ENCODE data around the gene TNC. TPM values are rescaled to one million over a fixed set of nuclear protein-coding genes. Genes with fewer than 3 reads are reported as not detected.

Gene TNC
- total RNA-seq, 2 donors from 2014 or later: 4.3 to 54.5 TPM

GRCh38 chr9:115107701-115108100 is 10.3 kb downstream of the TNC start:
- no peak for DNase-seq
- intact Hi-C loops (cut with DNase I): no loop called here
- ATAC-seq: no peak

- intact Hi-C loops (cut with DNase I): no loop called here
- ATAC-seq (no peak), DNase-seq (no peak)
Observed at GRCh38 chr9:115106642-115107041, 11.3 kb downstream of the TNC start.

GRCh38 chr9:115106001-115106400 is 12.0 kb downstream of the TNC start:
- no peak for DNase-seq
- intact Hi-C loops (cut with DNase I): no loop called here
- ATAC-seq: peak; percentile 38 to 55

GRCh38 chr9:115104908-115105307 is 13.0 kb downstream of the TNC start:
- intact Hi-C loops (cut with DNase I): no loop called here
- DNase-seq (no peak), ATAC-seq (no peak)

DNA sequence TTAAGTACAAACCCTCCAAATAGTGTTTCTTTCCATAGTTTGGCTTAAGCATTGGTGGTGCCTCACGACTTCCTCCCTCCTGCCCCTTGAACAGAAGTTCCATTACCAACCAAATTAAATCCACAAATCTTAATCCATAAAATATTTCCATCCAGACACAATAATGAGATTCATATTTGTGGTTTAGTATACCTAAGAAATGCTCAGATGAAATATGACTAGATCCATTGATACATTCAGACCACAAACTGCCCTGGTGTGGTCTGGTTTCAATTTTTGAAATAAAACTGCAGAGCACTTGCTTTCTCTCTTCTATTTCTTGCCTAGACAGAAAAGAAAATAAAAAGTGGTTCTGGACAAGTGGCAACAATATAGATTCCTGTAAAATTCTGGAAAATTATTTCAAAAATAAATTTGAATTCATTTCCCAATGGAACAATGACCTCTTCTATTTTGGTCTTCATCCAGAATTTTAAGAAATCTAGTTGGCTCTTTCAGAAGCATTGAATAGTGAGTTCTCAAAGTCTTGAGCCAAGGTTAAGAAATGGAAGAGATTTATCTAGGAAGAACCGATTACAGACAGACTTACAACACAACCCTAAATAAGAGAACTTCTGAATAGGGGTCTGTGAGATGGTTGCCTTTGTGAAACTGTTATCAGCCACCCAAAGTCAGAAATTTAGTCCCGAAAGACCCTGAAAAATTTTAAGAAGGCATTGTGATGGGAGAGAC is 14.0 kb downstream of the TNC start:
- intact Hi-C loops (cut with DNase I): no loop called here
- DNase-seq (no peak), ATAC-seq (no peak)

GRCh38 chr9:115099901-115100300 is 18.1 kb downstream of the TNC start:
- no peak for DNase-seq
- intact Hi-C loops (cut with DNase I): no loop called here
- peak in 1 of 2 donors; percentile 44 for ATAC-seq

- intact Hi-C loops (cut with DNase I): no loop called here
- DNase-seq (no peak), ATAC-seq (no peak)
Observed at GRCh38 chr9:115098226-115098965, 19.6 kb downstream of the TNC start.

DNA sequence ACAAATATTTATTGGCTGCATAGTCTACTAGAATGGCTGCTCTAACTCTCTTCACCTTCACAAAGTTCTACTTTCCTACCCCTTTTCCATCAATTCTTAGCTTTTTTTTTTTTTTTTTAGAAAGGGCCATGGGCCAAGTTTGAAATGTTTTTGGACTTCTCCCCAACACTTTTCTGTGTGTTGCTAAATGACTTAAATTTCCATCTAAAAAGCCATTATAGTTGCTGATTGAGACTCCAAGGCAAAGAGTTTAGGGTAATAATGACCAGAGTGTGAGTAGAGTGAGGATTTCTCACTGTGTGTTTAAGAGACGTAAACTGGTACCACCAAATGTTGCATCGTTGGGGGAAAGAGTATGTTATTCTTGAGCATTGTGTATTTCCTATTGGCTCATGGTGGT is 24.4 kb downstream of the TNC start:
- no peak for ATAC-seq
- intact Hi-C loops (cut with DNase I): no loop called here

GRCh38 chr9:115090486-115090885 is 27.5 kb downstream of the TNC start:
- intact Hi-C loops (cut with DNase I): no loop called here
- no peak for ATAC-seq
- no peak for DNase-seq

More for the DNA sequence above, 24.4 kb downstream of the TNC start:
- no peak for DNase-seq

- DNase-seq (no peak), ATAC-seq (peak in 1 of 2 donors; percentile 50)
- intact Hi-C loops (cut with DNase I): no loop called here
Observed at GRCh38 chr9:115088860-115089259, 29.1 kb downstream of the TNC start.

- intact Hi-C loops (cut with DNase I): no loop called here
- DNase-seq (no peak), ATAC-seq (no peak)
Observed at GRCh38 chr9:115086886-115087285, 31.1 kb downstream of the TNC start.

DNA sequence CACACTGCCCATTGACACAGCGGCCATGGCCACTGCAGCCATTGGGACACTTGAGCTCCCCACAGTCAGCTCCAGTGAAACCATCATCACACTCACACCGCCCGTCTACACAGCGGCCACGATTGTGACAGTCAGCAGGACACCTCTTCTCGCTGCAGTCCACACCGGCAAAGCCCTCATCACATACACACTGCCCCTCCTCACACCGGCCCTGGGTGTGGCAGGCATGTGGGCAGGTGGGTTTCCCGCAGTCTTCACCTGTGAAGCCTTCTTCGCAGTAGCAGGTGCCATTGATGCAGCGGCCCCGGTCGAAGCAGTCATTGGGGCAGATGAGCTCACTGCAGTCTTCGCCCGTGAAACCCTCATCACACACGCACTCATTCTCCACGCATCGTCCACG is 31.5 kb downstream of the TNC start:
- DNase-seq (no peak), ATAC-seq (no peak)
- intact Hi-C loops (cut with DNase I): no loop called here

DNA sequence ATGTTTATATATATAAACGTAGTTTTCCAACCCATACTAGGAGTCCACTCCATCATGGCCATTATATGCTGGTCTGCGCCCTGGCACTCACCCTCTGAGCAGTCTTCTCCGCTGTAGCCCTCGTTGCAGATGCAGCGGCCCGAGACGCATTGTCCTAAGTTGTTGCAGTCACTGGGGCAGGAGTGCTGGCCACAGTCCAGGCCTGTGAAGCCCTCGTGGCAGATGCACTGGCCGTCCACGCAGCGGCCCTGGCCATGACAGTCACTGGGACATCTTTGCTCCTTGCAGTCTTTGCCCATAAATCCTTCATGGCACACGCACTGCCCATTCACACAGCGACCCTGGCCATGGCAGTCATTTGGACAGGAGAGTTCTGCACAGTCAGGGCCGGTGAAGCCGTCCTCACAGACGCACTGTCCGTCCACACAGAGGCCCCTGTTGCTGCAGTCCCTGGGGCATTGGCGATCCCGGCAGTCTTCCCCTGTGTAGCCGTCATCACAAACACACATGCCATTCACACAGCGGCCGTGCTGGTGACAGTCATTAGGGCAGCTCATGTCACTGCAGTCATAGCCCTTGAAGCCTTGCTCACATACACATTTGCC is 32.1 kb downstream of the TNC start:
- intact Hi-C loops (cut with DNase I): no loop called here
- no peak for ATAC-seq
- DNase-seq: no peak

- DNase-seq (no peak), ATAC-seq (no peak)
- intact Hi-C loops (cut with DNase I): no loop called here
Observed at GRCh38 chr9:115084709-115085108, 33.2 kb downstream of the TNC start.

DNA sequence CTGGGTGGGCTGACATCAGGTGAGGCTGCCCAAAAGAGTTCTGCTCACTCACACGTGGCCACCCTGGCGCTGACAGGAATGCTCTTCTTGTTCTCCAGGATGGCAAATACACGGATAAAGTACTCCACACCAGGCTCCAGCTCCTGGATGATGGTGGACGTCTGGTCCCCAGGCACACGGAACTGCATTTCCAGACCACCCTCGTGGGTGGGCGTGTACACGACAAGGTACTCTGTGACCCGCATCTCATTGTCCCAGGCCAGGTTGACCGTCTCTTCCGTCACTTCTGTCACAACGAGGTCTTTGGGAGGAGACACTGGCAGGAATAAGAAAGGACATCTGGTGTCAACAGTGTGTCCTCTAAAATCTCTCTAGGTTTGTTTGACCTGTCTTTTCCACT is 33.8 kb downstream of the TNC start:
- ATAC-seq (no peak), DNase-seq (no peak)
- intact Hi-C loops (cut with DNase I): no loop called here

DNA sequence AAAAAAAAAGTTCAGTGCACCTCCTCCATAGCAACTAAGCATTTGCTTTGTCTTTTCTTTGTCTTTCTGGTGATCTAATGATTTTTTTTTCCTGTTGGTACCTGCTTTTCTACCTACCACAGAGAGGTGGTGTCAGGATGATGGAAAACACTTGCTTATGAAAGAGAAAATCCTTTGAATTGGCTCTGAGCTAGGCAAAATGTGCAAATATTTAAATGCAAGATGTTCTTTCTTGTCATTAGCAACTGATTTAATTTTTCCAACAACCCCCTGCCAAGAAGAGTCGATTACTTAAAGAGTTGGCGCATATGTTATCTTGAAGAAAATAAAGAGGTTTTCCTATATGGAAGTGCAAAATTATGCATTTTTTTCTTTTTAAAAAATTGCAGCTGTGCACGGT is 37.7 kb downstream of the TNC start:
- DNase-seq (no peak), ATAC-seq (no peak)
- intact Hi-C loops (cut with DNase I): no loop called here

DNA sequence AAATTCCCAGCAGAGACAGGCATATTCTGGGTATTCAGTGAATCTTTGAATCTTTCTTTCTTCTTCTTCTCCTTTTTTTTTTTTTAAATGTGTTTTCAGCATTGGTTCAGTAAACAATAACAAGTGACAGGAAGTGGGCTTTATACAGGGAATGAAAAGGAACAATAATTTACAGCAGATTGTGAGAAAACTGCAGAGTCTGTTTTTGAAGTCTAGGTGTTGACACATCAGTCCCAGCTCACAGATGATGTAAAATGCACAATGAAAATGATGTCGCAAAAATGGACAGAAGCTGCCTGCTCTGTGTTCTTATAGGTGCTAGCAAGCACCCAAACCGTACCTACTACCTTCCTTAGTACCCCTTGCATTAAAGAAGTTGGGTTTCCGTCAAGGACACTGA is 38.8 kb downstream of the TNC start:
- ATAC-seq: no peak

DNA sequence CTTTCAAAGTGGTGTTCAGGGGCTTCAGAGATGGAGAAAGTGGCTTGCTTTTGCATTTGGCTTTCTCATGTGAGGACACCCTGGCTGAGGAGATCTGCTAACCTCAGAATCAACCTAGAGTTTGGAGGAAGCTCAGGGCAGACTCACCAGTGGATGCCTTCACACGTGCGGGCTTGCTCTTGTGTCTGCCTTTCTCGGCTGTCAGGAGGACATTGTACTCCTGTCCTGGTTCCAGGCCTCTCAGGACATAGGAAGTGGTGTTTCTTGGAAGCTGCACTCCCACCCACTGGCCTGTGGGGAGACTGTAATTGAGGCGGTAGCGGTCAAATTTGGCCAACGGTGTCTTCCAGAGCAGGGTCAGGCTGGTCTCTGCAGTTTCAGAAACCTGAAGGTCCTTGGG is 44.5 kb downstream of the TNC start:
- ATAC-seq (no peak), DNase-seq (no peak)
- intact Hi-C loops (cut with DNase I): no loop called here

More for the DNA sequence above, 38.8 kb downstream of the TNC start:
- no peak for DNase-seq
- intact Hi-C loops (cut with DNase I): no loop called here

DNA sequence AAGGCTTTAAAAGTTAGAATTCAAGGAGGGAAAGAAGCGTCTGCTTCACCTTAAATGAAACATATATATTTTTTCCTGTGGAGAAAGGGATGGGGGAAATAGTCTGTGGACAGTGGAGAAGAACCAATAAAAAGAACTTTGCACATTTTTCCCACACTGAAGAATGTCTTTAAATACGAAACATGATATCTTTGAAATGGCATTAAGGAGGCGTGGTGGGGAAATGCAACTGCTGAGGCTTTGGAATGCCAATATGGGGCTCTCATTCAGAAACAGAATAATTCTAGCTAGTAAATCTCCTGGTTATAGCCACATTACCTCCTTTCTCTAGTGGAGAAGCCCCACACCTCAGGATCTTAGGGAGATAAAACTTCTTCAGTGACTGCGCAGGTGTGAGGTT is 46.8 kb downstream of the TNC start:
- DNase-seq: no peak
- ATAC-seq: no peak
- intact Hi-C loops (cut with DNase I): no loop called here

DNA sequence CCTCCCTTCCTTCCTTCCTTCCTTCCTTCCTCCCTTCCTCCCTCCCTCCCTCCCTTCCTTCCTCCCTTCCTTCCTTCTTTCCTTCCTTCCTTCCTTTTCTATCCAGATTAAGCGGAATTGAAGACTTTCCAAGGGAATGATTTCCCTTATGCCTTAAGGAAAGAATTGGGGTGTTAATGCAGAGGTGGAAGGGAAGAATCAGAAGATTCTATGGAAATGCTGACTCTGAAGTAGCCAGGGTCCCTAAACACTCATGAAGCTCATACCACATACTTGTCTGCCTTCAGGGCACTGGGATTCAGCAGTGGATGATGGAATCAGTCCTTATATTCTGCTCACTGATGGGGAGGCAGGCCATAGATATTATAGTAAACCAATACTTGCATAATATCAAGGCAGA is 48.2 kb downstream of the TNC start:
- DNase-seq: no peak
- intact Hi-C loops (cut with DNase I): no loop called here
- ATAC-seq: no peak

DNA sequence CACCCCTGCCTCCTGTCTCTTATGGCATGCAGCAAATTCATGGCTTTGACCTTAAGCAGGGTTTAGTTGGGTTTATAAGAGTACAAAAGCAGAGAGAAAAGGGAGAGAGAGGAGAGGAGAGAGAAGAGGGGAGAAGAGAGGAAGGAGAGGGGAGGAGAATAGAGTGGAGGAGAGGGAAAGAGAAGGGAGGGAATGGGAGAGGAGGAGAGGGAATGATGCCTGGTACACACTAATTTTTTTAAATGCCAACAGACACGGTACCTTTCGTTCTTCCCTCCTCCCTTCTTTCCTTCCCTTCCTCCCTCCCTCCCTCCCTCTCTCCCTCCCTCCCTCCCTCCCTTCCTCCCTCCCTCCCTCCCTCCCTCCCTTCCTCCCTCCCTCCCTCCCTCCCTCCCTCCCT is 48.7 kb downstream of the TNC start:
- intact Hi-C loops (cut with DNase I): no loop called here
- no peak for DNase-seq
- no peak for ATAC-seq

Data from left cardiac atrium (tissue), 4 donors.